ENCODE data around the gene WDR76. TPM values are rescaled to one million over a fixed set of nuclear protein-coding genes. Genes with fewer than 3 reads are reported as not detected.

Gene WDR76
- 2.9 and 5.9 TPM in 2 replicates for total RNA-seq

GRCh38 chr15:43826508-43827341 lies at the start of gene WDR76:
Gene WDR76 (plus strand): TSS chr15:43827002. CDS start chr15:43827033, 31 bp downstream.

DNA sequence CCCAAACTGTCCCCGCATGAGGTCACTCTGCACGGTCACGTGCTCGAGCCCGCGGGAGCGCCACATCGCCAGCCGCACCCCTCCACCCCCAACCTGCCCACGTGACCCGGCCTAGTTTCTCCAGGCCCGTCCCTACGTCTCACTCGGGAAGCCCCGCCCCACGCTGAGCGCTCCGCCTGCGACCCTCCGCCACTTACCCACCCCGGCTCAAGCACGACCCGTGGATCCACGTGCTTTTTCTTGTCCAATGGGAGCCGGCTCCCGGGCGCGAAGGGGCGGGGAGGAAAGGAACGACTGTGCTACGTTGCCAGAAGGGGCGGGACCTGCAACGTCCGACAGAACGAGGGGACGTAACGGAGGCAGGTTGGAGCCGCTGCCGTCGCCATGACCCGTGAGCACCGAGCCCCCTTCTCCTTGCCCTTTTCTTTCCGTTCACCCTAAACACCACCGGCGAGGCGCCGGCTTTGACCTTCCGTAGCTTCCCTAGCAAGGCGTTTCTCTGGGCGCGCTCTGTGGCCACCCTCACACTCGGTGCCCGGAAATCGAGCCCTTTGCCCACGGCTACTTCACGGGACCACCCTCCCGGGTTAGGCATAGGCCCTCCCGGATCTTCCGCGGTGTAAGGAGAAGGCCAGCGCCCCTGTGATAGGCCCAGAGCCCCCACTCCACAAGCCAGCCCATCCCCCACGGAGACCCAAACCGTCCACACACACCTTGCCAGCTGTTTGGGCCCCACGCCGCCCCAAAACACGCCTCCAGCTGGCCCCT lies 34.6 kb upstream of the WDR76 start, which contains the start of gene SERF2:
TSS of gene SERF2 (plus strand) at position 328 of the 768 bp plus-strand sequence. CDS start at position 385, 57 bp downstream.

DNA sequence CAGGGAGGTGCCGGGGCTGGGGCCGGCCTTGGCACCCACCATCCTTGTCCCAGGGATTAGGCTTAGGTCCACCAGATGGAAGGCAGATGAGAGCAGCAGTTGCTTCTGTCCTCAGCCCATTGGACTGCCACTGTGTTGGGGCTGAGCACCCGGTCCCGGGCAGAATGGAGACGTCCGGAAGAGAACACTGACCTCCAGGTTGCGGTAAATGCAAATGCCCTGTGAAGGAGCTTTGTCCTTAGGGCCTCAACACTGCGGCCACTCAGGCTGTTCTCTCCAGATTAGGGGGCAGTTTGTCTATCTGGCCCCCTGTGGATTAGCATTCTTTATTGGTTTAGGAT lies 26.9 kb upstream of the WDR76 start, which contains the start of gene SERINC4:
TSS of gene SERINC4 (minus strand) at position 276 of the 341 bp plus-strand sequence. CDS start at position 42, 234 bp downstream.

DNA sequence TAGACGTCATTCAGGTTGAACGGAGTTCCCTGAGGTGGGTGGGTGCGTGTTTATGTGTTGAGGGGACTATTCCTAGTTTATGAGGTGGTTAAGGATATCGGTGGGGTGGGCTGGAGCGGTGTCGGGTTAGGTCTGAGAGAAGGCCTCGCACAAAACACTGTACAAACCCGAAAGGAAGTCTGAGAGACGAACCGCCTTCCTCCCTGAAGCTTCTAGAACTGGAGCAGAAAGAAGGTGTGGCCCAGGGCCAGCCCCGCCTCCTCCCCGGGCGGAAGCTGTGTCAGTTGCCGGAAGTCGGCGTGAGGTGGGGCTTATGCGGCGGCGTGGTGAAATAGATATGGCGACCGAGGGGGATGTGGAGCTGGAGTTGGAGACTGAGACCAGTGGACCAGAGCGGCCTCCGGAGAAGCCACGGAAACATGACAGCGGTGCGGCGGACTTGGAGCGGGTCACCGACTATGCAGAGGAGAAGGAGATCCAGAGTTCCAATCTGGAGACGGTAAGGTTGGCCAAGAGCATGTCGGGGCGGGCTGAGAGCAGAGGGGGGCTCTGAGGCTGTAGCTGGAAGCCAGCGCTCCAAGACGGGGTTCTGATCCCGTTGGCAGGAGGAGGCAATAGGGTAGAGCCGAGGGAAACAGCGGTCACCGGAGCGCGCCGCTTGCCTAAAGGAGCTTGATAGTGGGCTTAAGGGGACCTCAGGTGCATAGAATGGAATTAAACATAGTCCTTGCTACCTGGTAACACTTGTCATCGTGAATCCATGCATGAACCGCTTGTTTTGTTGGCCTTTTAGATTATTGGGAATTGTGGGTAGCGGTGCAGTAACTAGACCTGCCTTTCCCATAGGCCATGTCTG lies 26.3 kb upstream of the WDR76 start, which contains the start of gene HYPK:
TSS of gene HYPK (plus strand) at position 314 of the 856 bp plus-strand sequence. CDS start at position 338, 24 bp downstream.

GRCh38 chr15:43824302-43825246 lies 2.2 kb upstream of the WDR76 start, which contains the start of gene MFAP1:
Gene MFAP1 (minus strand): TSS chr15:43824690. CDS start chr15:43824569, 121 bp downstream.

Other genes starting within 250 kb of the WDR76 start
- 3.3 and 3.8 TPM in 2 replicates for gene PPIP5K1, start 236.8 kb upstream of the WDR76 start, total RNA-seq
- 0.39 TPM in 1 of 2 replicates, not detected in the other for gene CKMT1B, start 233.0 kb upstream of the WDR76 start, total RNA-seq
- not detected in 2 replicates for gene STRC, start 208.2 kb upstream of the WDR76 start, total RNA-seq
- 0.19 TPM in 1 of 2 replicates, not detected in the other for gene CATSPER2, start 178.2 kb upstream of the WDR76 start, total RNA-seq
- 0.06 TPM in 1 of 2 replicates, not detected in the other for gene CKMT1A, start 133.1 kb upstream of the WDR76 start, total RNA-seq
- 310 and 311 TPM in 2 replicates for gene PDIA3, start 80.6 kb upstream of the WDR76 start, total RNA-seq
- 0.37 and 1.3 TPM in 2 replicates for gene ELL3, start 50.0 kb upstream of the WDR76 start, total RNA-seq
- 1,535 and 1,868 TPM in 2 replicates for gene SERF2, start 34.7 kb upstream of the WDR76 start, total RNA-seq
- not detected in 2 replicates for gene SERINC4, start 26.8 kb upstream of the WDR76 start, total RNA-seq
- gene HYPK, start 26.4 kb upstream of the WDR76 start, total RNA-seq = 5.9 and 14.2 TPM in 2 replicates
- 16.2 and 16.8 TPM in 2 replicates for gene MFAP1, start 2.3 kb upstream of the WDR76 start, total RNA-seq

All from cardiac ventricle fibroblast (primary cell).